Osteocyte (in vitro differentiated cells): Measurements from ENCODE around the gene TMA7. TPM values are rescaled to one million over a fixed set of nuclear protein-coding genes. Genes with fewer than 3 reads are reported as not detected.
"Not testable (repeated sequence)": the region's sequence is repeated elsewhere in the genome, so short reads cannot be mapped to it uniquely, and the experiment has no call there.

Experiments used
- DNase-seq: peaks from one replicate; pipeline ENCODE4 v3.0.0; 2021; ENCODE audit warnings: mixed read lengths; ENCODE audit not compliant: unreplicated experiment; ENCODE audit errors: extremely low spot score
- H3K27ac Mint-ChIP-seq: one replicate; pipeline ENCODE4 v1.8.0; 2021; ENCODE audit warnings: mild to moderate bottlenecking, mixed read lengths; ENCODE audit not compliant: unreplicated experiment
- H3K27me3 Mint-ChIP-seq: one replicate; pipeline ENCODE4 v1.8.0; 2021; ENCODE audit warnings: mixed read lengths; ENCODE audit not compliant: unreplicated experiment
- H3K36me3 Mint-ChIP-seq: one replicate; pipeline ENCODE4 v1.8.0; 2021; ENCODE audit warnings: mixed read lengths; ENCODE audit not compliant: unreplicated experiment
- H3K4me1 Mint-ChIP-seq: one replicate; pipeline ENCODE4 v1.8.0; 2021; ENCODE audit warnings: mixed read lengths; ENCODE audit not compliant: unreplicated experiment
- H3K4me3 Mint-ChIP-seq: one replicate; pipeline ENCODE4 v1.8.0; 2021; ENCODE audit warnings: mild to moderate bottlenecking, moderate library complexity, mixed read lengths; ENCODE audit not compliant: unreplicated experiment
- H3K9me3 Mint-ChIP-seq: one replicate; pipeline ENCODE4 v1.8.0; 2021; ENCODE audit warnings: mixed read lengths; ENCODE audit not compliant: unreplicated experiment
- total RNA-seq: library from RNA; stranded (reverse); gene quantifications from 2 replicates; pipeline ENCODE4 v1.2.1, GENCODE V29; 2021
- TF ChIP-seq, protein P1 (sequence below): fragments of 200-600 bp; sonication (generic); IDR thresholded peaks from 2 replicates; pipeline ENCODE4 v1.5.0; 2021; ENCODE audit warnings: antibody characterized with exemption, mild to moderate bottlenecking, moderate library complexity

Gene TMA7
- total RNA-seq, 1 donor from 2014 or later: 198 TPM

- no peaks in the 10 kb centered on the region for H3K9me3 Mint-ChIP-seq
- no peak overlapping the region for H3K27ac Mint-ChIP-seq
- H3K27me3 Mint-ChIP-seq: no peaks in the 10 kb centered on the region
- TF ChIP-seq, protein P1, sequence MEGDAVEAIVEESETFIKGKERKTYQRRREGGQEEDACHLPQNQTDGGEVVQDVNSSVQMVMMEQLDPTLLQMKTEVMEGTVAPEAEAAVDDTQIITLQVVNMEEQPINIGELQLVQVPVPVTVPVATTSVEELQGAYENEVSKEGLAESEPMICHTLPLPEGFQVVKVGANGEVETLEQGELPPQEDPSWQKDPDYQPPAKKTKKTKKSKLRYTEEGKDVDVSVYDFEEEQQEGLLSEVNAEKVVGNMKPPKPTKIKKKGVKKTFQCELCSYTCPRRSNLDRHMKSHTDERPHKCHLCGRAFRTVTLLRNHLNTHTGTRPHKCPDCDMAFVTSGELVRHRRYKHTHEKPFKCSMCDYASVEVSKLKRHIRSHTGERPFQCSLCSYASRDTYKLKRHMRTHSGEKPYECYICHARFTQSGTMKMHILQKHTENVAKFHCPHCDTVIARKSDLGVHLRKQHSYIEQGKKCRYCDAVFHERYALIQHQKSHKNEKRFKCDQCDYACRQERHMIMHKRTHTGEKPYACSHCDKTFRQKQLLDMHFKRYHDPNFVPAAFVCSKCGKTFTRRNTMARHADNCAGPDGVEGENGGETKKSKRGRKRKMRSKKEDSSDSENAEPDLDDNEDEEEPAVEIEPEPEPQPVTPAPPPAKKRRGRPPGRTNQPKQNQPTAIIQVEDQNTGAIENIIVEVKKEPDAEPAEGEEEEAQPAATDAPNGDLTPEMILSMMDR: no peak
- H3K36me3 Mint-ChIP-seq: peaks cover 2% of the 10 kb centered on the region
- H3K4me1 Mint-ChIP-seq: peaks cover 19% of the 10 kb centered on the region
- H3K4me3 Mint-ChIP-seq: no peak overlapping the region
- DNase-seq: no peak
These were observed 35.1 kb downstream of the TMA7 start for GRCh38 chr3:48475188-48475587.

GRCh38 chr3:48476426-48477053, 36.5 kb downstream of the TMA7 start:
- no peak for DNase-seq
- Mint-ChIP-seq H3K27me3 (no peaks in the 10 kb centered on the region), H3K27ac (no peak overlapping the region), H3K9me3 (no peaks in the 10 kb centered on the region), H3K4me1 (peaks cover 15% of the 10 kb centered on the region), H3K36me3 (peaks cover 2% of the 10 kb centered on the region), H3K4me3 (no peak overlapping the region)
- TF ChIP-seq, protein P1: no peak

DNA sequence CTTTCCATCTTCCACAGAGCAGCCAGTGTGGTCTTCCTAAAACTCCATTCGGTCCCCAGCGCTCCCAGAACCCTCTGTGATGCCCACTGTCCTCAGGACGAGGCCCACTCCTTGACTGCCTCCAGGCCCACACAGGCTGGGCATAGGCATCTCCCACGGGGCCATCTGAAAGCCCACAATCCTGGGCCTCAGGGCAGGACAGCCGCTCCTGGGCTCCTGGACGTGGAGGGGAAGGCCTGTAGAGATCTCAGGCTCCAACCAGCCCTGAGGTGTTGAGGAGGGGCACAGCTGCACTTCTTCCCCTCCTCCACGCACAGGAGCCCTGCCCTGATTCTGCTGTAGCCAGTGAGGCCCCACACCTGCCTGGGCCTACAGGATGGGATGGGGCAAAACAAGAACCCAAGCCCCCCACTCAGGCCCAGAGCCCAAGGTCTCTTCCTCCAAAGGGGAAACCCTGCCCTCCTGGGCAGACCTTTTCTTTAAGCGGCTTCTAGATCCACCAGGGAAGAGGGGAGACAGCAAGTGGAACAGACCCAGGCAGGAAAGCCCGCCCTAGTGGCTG, 38.0 kb downstream of the TMA7 start:
- Mint-ChIP-seq H3K36me3 (peaks cover 2% of the 10 kb centered on the region), H3K9me3 (no peaks in the 10 kb centered on the region), H3K4me3 (no peak overlapping the region), H3K27ac (no peak overlapping the region), H3K27me3 (no peaks in the 10 kb centered on the region), H3K4me1 (peaks cover 8% of the 10 kb centered on the region)
- no peak for DNase-seq
- TF ChIP-seq, protein P1: no peak

GRCh38 chr3:48478626-48479555, 38.8 kb downstream of the TMA7 start:
- Mint-ChIP-seq H3K4me3 (no peak overlapping the region), H3K27me3 (no peaks in the 10 kb centered on the region), H3K4me1 (peaks cover 3% of the 10 kb centered on the region), H3K9me3 (no peaks in the 10 kb centered on the region), H3K36me3 (peaks cover 2% of the 10 kb centered on the region), H3K27ac (no peak overlapping the region)
- TF ChIP-seq, protein P1: no peak
- DNase-seq: no peak

- not testable (repeated sequence) for H3K4me3 Mint-ChIP-seq, DNase-seq, H3K9me3 Mint-ChIP-seq, H3K36me3 Mint-ChIP-seq, H3K27ac Mint-ChIP-seq, H3K4me1 Mint-ChIP-seq, H3K27me3 Mint-ChIP-seq
These were observed 40.8 kb downstream of the TMA7 start for GRCh38 chr3:48480891-48481290.

DNA sequence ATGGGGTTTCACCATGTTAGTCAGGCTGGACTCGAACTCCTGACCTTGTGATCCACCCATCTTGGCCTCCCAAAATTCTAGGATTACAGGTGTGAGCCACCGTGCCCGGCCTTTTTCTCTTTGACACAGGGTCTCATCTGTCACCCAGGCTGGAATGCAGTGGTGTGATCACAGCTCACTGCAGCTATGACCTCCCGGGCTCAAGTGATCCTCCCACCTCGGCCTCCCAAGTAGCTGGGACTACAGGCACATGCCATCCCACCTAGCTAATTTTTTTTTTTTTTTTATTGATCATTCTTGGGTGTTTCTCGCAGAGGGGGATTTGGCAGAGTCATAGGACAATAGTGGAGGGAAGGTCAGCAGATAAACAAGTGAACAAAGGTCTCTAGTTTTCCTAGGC, 42.8 kb downstream of the TMA7 start:
- not testable (repeated sequence) for H3K27ac Mint-ChIP-seq, DNase-seq, H3K36me3 Mint-ChIP-seq, H3K27me3 Mint-ChIP-seq, H3K4me3 Mint-ChIP-seq, H3K9me3 Mint-ChIP-seq, H3K4me1 Mint-ChIP-seq
